Amniotic epithelial cell (primary cell): ENCODE measurements around the gene ANTKMT.
"Not testable (repeated sequence)": the region's sequence is repeated elsewhere in the genome, so short reads cannot be mapped to it uniquely, and the experiment has no call there.

ENCODE experiments used
- DNase-seq: peaks from one replicate; pipeline ENCODE4 v3.0.0-alpha.2; 2010; ENCODE audit warnings: low read depth

The ANTKMT gene

GRCh38 chr16:728131-728889 is 7.4 kb downstream of the ANTKMT start:
- DNase-seq: peak; percentile 74

- no peak for DNase-seq
Measured at GRCh38 chr16:728890-729744, 8.2 kb downstream of the ANTKMT start.

- no peak for DNase-seq
Measured at GRCh38 chr16:729768-730665, 9.1 kb downstream of the ANTKMT start.

- no peak for DNase-seq
Measured at GRCh38 chr16:730666-731509, 9.9 kb downstream of the ANTKMT start.

GRCh38 chr16:732332-732731 is 11.4 kb downstream of the ANTKMT start:
- DNase-seq: no peak

GRCh38 chr16:732936-733335 is 12.0 kb downstream of the ANTKMT start:
- no peak for DNase-seq

- DNase-seq: no peak
Measured at GRCh38 chr16:733382-734207, 12.6 kb downstream of the ANTKMT start.

GRCh38 chr16:734208-734980 is 13.4 kb downstream of the ANTKMT start:
- DNase-seq: no peak

GRCh38 chr16:734981-735881 is 14.3 kb downstream of the ANTKMT start:
- no peak for DNase-seq

- DNase-seq: no peak
Measured at GRCh38 chr16:735982-736453, 15.1 kb downstream of the ANTKMT start.

GRCh38 chr16:736936-737481 is 16.1 kb downstream of the ANTKMT start:
- no peak for DNase-seq

GRCh38 chr16:739560-740458 is 18.9 kb downstream of the ANTKMT start:
- no peak for DNase-seq

GRCh38 chr16:740459-740763 is 19.5 kb downstream of the ANTKMT start:
- DNase-seq: no peak

GRCh38 chr16:740764-741505 is 20.0 kb downstream of the ANTKMT start, which contains the start of gene CIAO3:
CIAO3 (minus strand) TSS chr16:740997; CDS start chr16:740985, 12 bp downstream.
- peak; percentile 86 for DNase-seq

- no peak for DNase-seq
Measured at GRCh38 chr16:741986-742629, 21.2 kb downstream of the ANTKMT start.

- DNase-seq: not testable (repeated sequence)
Measured at GRCh38 chr16:742894-743293, 21.9 kb downstream of the ANTKMT start.
